Measurements from ENCODE around the gene GTF2IRD1. TPM values are rescaled to one million over a fixed set of nuclear protein-coding genes. Genes with fewer than 3 reads are reported as not detected.

The GTF2IRD1 gene
- total and polyA plus RNA-seq, 9 of the 15 experiments (the other 6 are each of a cell fraction or from before 2014, with no cell fraction given), result 9.1 to 30.2 (median 14.0) TPM

DNA sequence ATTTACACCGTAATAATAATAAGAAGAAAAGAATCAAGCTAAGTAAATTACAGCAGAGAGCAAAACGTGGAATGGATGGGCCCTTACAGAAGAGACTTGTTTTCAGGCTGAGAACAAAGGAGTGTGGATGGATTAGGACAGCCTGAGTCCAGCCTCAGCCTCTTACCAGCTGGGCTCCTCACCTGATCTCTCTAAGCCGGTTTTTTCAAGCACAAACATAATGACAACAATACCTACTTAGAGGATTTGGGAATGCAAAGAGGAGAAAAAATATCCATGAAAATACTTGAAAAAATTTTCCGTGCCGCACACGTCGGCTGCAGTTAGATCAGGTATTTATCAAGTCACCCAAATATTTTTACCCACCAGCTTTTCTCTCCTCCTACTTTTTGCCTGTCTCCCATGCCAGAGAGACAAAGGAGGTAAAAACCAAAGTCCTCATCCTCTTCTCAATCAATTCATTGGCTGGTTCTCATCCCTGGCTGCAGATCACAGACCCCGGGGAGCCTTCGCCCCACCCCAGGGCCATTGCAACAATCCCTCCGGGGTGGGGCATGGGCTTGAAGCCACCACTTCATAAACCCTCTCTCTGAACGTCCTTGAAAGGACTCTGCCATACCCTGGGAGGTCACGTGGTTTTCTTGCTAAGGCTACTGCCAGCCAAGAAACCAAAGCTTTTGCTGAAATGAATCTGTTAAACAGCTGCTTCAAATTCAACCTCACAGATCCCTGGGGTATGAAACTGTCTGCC is 174.1 kb downstream of the GTF2IRD1 start (continued):
- no peak for TF ChIP-seq MTA1 (IDR thresholded peaks at IDR 0.05; ENCODE audit: borderline replicate concordance)
- TF ChIP-seq, protein P1, sequence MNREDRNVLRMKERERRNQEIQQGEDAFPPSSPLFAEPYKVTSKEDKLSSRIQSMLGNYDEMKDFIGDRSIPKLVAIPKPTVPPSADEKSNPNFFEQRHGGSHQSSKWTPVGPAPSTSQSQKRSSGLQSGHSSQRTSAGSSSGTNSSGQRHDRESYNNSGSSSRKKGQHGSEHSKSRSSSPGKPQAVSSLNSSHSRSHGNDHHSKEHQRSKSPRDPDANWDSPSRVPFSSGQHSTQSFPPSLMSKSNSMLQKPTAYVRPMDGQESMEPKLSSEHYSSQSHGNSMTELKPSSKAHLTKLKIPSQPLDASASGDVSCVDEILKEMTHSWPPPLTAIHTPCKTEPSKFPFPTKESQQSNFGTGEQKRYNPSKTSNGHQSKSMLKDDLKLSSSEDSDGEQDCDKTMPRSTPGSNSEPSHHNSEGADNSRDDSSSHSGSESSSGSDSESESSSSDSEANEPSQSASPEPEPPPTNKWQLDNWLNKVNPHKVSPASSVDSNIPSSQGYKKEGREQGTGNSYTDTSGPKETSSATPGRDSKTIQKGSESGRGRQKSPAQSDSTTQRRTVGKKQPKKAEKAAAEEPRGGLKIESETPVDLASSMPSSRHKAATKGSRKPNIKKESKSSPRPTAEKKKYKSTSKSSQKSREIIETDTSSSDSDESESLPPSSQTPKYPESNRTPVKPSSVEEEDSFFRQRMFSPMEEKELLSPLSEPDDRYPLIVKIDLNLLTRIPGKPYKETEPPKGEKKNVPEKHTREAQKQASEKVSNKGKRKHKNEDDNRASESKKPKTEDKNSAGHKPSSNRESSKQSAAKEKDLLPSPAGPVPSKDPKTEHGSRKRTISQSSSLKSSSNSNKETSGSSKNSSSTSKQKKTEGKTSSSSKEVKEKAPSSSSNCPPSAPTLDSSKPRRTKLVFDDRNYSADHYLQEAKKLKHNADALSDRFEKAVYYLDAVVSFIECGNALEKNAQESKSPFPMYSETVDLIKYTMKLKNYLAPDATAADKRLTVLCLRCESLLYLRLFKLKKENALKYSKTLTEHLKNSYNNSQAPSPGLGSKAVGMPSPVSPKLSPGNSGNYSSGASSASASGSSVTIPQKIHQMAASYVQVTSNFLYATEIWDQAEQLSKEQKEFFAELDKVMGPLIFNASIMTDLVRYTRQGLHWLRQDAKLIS (CRISPR knock-in tag; IDR thresholded peaks at IDR 0.05), result no peak
- TF ChIP-seq TOE1 (IDR thresholded peaks at IDR 0.05; ENCODE audit: borderline replicate concordance), result peak; percentile 73; the same call in 1 of the 2 replicates
- TF ChIP-seq TOE1 (CRISPR knock-in tag; IDR thresholded peaks at IDR 0.05; ENCODE audit: borderline replicate concordance, low read depth), result no peak
- no peak for TF ChIP-seq KLF13 (tag; IDR thresholded peaks at IDR 0.05; ENCODE audit: borderline replicate concordance, low read depth)
- TF ChIP-seq ZNF277 (CRISPR knock-in tag; IDR thresholded peaks at IDR 0.05; ENCODE audit: borderline replicate concordance), result no peak
- no peak for TF ChIP-seq ZNF133 (CRISPR knock-in tag; IDR thresholded peaks at IDR 0.05)
- TF ChIP-seq ID3 (CRISPR knock-in tag; IDR thresholded peaks at IDR 0.05), result no peak
- TF ChIP-seq ID3 (tag; IDR thresholded peaks at IDR 0.05), result no peak
- TF ChIP-seq, protein P2, sequence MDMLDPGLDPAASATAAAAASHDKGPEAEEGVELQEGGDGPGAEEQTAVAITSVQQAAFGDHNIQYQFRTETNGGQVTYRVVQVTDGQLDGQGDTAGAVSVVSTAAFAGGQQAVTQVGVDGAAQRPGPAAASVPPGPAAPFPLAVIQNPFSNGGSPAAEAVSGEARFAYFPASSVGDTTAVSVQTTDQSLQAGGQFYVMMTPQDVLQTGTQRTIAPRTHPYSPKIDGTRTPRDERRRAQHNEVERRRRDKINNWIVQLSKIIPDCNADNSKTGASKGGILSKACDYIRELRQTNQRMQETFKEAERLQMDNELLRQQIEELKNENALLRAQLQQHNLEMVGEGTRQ (CRISPR knock-in tag; IDR thresholded peaks at IDR 0.05), result peak; percentile 58
- TF ChIP-seq, protein P3, sequence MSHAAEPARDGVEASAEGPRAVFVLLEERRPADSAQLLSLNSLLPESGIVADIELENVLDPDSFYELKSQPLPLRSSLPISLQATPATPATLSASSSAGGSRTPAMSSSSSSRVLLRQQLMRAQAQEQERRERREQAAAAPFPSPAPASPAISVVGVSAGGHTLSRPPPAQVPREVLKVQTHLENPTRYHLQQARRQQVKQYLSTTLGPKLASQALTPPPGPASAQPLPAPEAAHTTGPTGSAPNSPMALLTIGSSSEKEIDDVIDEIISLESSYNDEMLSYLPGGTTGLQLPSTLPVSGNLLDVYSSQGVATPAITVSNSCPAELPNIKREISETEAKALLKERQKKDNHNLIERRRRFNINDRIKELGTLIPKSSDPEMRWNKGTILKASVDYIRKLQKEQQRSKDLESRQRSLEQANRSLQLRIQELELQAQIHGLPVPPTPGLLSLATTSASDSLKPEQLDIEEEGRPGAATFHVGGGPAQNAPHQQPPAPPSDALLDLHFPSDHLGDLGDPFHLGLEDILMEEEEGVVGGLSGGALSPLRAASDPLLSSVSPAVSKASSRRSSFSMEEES (CRISPR knock-in tag; IDR thresholded peaks at IDR 0.05), result peak; percentile 88
